Activated CD4-positive, alpha-beta T cell treated with anti-CD3 and anti-CD28 coated beads for 48 hours (primary cell): ENCODE measurements around the gene NEDD4L.
"Not testable (repeated sequence)": the region's sequence is repeated elsewhere in the genome, so short reads cannot be mapped to it uniquely, and the experiment has no call there.

Experiments used
- DNase-seq: peaks from one replicate; pipeline ENCODE4 v3.0.0-alpha.2; 2020

NEDD4L gene

DNA sequence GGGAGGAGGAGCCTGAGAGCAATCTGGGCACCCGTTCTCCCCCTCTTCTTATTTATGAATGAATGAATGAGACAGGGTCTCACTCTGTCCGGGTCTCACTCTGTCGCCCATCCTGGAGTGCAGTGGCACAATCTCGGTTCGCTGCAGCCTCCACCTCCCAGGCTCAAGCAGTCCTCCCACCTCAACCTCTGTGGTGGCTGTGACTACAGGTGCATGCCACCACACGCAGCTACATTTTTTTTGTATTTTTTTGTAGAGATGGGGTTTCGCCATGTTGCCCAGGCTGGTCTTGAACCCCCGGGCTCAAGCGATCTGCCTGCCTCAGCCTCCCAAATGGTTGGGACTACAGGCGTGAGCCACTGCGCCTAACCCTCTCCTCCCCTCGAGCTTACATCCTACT lies 198.4 kb downstream of the NEDD4L start:
- no peak for DNase-seq

DNA sequence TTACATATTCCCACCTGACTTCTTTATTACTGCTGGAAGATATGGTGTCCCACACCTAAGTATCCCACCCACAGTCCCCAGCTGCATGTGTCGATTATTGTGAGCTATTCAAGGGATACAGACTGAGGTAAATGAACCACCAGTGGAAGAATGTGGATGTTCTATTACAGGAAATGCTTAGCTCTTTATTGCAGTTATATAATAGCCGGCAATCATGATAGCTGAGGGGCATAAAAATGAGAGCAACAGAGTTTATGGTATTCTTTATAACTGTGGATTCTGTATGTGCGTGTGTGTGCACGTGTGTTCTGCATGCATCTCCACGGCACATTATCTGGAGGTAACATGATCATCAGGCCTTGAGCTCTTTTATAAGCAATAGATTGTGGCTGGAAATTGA lies 198.9 kb downstream of the NEDD4L start:
- DNase-seq: no peak

DNA sequence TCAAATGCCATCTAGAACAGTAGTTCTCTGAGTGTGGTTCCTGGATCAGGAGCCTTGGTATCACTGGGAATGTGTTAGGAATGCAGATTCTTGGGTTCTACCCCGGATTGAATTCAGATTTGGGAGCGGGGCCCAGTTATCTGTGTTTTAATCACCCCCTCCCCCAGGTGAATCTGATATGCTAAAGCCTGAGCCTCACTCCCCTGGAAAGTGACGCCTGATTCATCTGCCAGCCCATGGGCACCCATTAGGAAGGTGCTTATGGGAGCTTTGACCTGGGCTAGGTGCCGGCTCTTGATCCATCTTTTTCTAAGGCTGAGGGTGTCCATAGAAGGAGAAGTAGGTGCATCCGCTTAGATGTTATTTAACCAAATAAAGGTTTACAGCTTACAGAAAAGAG lies 199.4 kb downstream of the NEDD4L start:
- DNase-seq: no peak

DNA sequence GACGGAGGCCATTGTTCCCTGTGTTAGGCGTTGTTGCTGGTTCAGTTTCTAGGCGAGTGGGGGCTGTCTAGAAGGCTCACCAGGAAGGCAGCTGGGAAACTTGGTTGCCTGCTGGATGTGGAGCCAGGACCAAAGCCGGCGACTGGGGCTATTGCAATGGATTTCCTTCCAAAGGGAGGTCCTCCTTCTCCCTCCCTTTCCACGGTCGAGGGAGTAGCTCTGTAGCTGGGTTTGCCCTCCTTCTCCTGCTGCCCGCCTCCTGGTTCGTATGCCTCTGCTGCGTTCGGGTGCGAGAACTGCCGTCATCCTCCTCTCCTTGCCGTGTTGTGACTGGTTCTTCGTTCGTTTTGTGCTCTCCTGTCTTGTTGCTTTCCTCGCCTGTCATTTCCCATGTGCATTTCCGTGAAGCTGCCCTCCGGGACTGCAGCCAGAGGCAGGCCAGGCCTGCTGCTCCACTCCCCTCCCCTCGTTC lies 203.4 kb downstream of the NEDD4L start:
- no peak for DNase-seq

DNA sequence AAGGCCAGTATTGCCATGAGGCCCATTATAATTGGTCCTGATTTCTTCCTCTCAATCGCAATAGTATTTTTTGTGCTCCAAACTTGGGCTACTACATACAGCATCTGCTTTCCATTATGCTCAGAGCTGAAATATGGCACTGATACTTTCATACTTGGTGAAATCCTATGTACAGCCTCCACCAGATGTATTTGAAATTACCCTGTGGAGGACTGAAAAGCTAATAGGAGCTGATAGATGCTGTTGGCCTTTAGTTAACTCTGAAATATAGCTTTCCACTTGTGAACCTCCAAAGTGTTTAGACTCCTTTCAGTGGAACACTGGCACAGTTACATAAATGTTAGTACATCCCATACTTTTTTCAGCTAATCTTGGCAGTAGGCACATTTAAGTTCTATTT lies 205.7 kb downstream of the NEDD4L start:
- DNase-seq: no peak

DNA sequence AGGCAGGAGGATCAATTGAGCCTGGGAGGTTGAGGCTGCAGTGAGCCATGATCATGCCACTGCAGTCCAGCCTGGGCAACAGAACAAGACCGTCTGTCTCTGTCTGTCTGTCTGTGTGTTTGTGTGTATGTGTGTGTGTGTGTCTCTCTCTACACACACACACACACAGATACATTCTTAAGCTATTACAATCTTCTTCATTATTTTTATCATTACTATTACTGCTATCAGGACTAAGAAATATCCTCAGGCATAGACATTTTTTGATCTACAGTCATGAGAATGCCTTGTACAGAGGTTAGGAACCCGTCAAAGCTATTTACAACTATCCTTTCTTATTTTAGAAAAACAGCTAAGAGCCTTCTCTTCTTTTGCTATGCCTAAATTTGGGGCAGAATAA lies 207.4 kb downstream of the NEDD4L start:
- DNase-seq: no peak

DNA sequence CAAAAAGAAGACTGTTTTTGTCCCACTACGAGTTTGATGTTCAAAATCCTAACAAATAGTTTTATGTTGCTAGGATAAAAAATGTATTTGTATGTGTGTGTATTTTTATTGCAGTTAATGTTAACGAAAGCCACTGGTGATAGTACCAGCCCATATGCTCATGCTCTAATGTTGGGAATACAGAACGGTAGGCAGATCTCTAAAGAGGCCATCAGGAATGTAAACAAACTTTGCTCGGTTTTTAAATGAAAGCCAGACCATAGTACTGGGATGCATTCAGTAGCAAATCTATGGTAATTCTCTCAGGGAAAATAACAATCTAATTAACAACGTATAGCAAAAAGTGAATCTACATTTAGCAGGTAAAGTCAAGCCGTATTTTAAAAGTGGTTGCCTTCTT lies 208.1 kb downstream of the NEDD4L start:
- no peak for DNase-seq

DNA sequence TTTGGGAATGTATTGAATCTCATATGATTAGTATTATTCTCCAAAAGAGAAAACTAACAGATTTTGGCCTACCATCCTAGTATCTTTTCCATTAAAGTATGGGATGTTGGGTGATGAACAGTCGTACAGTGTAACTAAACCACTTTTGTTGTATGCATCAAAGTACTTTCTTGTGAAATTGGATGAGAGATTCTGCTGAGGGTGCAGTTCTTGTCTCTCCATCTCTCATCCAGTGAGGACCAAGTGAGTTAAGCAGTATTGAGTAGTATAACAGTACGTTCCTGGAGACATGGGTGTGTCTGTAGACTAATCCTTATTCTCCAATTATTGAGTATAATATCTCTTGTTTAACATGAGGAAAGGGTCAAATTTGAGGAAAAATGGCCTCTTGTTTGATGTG lies 209.3 kb downstream of the NEDD4L start:
- no peak for DNase-seq

DNA sequence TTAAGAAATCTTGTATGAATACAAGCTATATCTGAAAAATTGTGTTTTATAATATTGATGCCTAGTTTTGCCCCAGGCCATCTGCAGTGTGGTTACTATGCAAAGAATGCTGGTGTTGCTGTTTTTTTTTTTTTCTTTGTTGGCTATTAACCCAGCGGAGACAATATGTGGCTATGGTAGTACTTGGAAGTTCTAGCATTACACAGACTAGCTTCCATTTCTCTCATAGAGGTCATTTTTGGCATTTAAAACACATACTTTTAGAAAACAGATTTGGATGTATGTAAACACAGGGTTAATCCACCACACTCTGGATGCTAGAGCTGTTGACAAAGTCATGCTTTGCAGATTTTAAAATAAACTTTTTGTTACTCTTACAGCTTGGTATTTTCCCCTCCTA lies 209.8 kb downstream of the NEDD4L start:
- DNase-seq: no peak

DNA sequence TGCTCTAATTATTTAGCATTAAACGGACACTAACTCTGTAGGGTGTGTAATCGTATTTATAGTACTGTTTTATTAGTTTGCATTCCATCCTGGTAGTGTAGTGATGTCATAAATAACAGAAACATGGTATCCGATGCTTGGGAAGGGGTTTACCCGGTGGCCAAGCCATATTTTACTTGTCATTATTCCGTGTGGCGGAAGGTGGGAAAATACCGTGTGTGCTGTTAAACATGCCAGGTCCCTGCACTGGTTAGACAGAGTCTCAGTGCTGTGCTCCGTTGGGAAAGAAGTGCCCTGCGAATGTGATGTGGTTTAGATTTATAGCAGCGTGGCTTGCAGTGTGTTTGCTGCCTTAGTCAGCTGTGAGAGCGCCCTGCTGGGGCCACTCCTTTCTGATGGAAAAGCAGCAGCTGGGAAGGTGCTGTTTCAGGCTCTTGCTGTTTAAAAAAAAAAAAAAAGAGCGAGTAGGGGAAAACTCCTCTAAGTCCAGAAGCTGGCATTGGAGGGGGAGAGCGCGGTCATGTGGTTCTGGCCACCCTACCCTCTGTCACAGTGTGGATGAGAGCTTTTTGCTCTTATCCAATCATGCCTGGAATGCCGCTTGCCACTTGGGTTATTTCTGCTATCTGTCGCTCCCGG lies 211.0 kb downstream of the NEDD4L start:
- DNase-seq: no peak

DNA sequence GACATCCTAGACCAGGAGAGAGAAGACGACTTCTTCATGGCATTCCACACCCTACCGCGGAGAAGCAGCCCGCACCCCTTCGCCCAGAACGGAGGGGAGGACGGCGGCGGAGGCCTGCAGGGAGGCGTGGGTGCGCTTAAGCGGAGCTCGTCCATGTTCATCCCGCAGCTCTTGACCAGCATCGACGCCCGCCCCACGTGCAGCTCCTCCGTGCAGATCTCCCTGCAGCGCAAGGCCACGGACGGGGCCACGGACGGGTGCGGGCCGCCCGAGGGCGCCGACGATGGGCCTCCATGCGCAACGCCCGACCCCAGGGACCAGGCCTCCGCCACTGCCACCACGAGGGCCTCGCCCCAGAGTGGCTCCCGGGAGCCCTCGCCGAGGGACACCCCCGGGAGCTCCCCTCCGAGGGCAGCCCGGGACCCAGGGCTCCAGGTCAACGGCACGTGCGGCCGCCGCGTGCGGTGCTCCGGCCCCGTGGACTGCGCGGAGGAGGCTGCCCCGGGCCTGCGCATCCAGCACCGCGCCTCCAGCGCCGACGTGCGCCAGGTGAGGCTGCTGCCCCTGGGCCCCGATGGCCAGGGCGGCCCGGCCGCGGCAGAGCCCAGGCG lies 211.8 kb downstream of the NEDD4L start:
- no peak for DNase-seq

DNA sequence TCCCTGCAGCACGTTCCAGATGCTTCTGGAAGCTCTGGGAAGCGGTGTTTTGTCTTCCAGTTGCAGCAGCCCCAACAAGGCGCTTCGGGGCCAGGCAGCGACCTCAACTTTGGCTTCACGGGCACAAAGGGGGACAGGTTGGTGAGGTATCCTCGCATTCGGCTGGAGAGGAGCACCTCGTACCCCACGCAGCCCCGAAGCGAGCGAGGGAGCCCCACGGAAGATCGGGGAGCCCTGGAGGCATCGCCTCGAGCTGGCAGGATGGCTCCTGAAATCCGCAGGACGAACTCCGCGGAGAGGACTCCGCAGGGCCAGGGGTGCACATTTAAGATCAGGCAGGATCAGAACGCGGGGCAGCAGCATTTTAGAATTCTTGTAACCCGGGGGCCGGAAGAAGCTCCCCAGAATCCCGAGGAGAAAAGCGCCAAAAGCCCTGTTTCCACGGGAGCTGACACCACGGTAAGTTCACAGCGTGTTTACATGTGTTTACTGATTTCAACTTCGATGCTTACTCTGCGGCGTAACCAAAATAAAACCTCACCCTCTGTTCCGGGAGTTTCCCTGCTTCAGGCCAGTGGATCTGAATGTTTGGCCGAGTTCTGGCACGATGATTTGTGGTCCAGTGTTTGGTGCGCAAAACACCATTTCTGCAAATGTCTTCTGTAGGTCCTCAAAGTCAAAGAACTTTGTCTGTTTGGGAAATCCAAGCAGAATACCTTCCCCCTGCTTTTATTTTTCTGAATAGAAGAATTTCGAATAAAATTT lies 212.5 kb downstream of the NEDD4L start:
- DNase-seq: no peak

DNA sequence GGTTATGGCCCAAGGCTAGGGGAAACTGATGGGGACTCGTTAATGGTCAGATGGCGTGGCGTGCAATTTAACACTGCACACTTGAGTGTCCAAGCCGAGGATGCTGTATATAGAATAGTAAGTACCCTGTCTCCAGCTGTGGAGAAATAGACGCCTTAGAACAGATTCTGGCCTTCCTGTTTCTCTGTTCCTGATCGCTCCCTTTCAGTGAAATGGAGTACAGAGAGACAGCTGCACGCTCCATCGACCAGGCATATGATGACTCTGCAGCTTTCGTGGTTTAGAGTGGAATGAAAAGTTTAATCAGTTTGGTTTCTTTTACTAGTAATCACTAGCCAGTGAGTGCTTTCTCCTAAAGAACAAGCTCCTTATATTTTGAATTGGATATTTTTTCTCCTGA lies 213.4 kb downstream of the NEDD4L start:
- no peak for DNase-seq

DNA sequence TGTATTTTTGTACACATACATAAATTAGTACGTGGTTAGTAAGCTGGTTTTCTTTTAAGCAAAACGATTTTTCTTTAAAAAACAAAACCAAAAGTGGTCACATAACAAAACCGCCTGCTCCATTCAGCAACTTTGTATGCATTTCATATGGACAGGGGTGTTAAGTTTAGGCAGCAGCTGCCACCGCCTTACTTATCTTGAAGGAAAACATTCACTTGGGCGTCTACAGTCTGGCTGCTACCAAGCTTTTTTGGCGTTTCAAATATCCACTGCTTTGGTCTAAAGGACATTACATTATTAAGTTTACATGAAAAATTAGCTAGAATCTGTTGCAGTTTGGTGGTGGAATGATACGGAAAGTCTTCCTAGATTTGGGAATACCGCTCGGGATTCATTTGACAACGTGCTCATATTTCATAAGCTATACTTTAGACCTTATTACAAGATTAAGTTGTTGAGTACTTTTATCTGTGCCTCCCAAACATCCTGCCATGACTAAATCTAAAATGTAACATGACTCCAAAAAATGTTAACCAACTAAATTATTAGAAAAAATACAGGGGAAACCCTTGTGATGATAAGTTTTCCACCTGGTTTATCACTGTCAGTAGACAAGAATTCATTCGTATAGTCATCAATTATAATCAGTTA lies 214.8 kb downstream of the NEDD4L start:
- DNase-seq: no peak

DNA sequence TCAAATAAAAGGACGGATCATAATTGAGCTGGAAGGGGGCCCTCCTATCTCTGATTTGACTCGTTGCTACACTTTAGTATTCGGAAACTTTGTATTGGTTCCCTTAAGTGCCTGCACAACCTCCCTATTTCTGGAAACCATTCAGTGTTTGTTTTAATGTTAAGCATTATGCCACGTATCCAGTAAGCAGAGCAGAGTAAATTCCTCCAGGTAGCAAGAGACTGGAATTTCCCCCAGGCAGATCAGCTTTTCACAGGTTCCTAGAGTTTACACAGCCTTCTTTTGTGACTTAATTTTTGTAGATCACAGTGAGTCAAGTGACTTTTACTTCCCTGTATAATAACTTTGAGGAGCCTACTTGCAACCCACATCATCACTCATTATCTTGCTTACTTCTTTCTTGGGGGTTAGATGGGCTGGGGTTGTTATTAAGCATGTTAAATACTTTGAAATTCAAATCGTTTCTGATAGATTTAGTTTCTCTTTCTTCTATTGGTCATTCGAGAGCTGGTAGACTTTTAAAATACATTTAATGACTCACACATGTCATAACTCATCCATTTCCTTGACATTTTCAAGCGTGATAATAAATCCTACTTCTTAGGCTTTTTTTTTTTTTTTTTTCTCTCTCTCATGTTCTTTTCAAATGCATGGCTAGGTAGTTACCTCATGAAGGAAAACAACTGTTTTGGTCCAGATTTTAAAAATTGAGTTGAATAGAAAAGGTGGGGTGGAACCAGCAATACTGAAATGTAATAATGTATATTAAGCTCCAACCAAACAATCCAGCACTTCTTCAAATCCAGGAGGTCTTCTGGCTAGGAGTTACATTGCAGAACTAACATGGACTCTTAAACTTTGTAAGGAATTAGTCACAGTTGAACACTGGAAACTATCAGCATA lies 219.3 kb downstream of the NEDD4L start:
- no peak for DNase-seq

DNA sequence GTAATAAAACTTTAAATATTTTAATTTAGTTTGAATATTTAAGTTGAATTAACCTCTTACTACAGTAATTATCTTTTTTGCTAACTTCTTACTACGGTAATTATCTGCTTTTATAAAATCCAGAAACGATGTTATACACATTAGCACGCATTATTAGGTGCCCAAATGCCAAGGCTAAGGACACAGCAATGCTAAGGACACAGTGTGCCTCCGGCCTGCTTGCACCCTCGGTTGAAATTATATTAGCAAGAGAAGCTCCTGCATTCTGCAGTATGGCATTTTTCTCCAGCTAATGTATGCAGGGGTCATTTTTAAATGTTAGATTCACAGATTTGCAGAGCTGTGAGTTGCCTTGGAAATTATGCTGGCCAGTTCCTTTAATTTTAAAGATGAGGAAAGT lies 220.0 kb downstream of the NEDD4L start:
- no peak for DNase-seq

DNA sequence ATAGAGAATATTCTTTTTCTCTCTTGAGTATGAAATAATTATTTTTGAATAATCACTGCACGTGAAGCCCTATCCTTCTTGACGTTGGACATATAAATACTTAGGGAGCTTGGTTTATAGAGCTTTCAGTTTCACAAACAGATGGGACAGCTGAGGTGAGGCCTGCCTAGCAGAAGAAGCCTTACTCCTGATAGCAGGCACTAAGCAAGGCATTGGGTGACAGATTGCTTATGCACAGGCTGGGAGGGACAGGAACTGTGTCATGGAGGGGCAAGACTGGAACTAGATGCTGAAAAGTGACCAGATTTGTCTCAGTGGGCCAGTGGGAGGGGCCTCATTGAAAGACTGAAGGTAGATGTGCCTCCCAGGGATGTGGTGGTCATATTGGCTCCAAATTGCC lies 220.8 kb downstream of the NEDD4L start:
- DNase-seq: no peak

DNA sequence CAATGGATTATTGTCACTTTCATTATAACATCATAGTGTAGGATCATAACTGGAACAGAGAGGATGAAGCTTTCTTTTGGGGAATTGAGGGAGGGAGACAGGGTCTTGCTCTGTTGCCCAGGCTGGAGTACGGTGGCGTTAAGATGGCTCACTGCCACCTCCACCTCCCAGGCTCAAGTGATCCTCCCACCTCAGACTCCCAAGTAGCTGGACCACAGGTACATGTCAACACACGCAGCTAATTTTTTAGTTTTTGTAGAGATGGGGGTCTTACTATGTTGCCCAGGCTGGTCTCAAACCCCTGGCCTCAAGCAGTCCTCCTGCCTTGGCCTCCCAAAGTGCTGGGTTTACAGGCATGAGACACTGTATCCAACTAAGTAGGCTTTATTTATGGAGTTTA lies 221.5 kb downstream of the NEDD4L start:
- not testable (repeated sequence) for DNase-seq

DNA sequence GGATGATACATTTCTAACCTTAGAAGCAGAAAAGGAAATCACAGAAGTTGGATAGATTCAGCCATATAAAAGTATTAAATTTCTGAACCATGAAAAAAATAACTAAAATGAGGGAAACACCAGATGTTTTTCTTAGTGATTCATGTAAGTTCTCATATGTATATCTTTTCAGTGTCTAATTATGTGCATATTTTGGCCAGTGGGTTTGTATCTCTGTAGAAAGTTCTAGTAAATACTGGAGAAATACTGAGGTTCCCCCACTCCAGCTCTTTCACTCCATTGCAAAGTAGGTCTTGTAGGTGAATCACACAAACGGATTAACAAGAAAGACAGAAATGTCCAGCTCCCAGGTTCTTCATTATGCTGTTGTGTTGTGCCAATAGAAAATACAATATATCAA lies 222.3 kb downstream of the NEDD4L start:
- DNase-seq: no peak

DNA sequence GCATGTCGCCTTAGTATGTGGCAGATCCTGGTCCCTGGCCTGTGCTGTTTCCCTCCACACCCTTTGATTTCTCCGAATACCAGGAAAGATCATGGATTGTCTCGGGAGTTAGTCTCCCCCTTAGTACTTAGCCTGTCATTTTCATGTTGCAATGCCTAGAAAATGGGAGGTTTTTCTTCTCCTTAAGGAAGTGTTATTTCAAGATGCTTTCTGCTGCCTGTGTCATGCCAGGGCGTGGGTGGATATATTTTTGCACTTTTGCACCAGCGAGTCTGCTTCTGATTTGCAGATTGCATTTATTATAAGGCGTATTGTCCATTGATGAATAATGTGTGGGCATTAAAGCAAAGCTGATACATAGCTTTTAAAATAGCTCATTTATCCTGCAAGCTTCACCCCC lies 223.5 kb downstream of the NEDD4L start:
- DNase-seq: no peak

DNA sequence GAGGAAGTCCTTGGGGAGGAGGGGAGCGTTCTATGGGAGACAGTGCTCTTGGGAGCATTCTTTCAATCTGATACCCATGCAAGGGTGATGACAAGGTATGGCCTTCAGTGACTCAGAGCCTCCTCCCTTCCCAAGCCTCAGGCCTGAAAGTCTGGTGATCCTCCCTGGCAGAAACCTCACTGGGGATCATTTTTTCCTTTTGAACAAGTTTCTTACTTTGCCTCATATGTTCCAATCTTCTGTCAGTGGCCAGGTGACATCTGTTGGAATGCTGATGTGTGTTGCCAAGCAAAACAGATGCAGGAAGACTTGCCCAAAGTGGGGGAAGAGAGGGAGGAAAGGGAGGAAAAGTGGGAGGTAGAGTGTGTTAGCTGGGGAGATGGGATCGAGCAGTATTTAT lies 224.8 kb downstream of the NEDD4L start:
- DNase-seq: no peak

DNA sequence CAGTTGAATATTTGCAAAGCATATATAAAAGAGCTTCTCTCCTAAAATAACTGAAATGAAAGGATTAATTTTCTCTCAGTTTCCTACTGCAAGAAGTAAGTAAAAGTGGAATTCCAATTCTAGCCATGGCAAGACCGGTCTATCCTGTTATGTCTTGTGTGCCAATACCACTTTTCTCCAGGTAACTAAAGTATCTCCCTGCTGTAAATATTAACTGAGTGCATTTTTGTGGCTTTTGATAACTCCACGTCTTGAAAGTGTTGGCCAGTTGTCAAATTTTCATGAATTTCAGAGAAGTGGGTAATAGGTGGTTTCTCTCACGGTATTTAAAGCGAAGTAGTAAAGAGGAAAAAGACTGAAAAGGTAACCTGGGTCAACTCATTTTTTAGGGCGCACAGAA lies 225.9 kb downstream of the NEDD4L start:
- DNase-seq: no peak

DNA sequence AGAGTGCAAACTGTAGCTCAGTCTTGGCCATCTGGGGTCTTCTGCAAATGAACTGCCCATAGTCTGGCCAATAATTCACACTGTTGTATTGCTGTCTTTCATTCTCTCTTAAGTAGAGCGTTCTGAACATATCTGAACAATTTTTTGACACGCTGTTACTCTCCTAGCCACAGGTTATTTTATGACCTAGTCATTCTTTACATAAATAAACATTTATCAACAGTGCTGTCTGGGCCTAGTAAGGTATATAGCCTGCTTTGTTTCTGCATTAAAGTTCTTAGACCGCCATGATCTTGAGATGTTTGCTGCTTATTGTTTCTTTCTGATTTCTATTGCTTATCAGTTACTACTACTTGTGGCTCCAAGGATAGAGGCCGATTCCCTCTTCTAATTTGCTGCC lies 226.4 kb downstream of the NEDD4L start:
- no peak for DNase-seq
